Astrocyte (in vitro differentiated cells and primary cell): ENCODE measurements around the gene DNMT3B.

ENCODE experiments used
- EZH2 ChIP-seq: IDR thresholded peaks from 2 replicates; pipeline ENCODE4 v1.6.1; 2012; ENCODE audit warnings: mild to moderate bottlenecking, low read length, inconsistent platforms; ENCODE audit not compliant: insufficient read depth
- TF ChIP-seq, protein P1 (sequence below): IDR thresholded peaks from 2 replicates; pipeline ENCODE4 v1.5.1; 2011; ENCODE audit warnings: low read depth, mild to moderate bottlenecking, inconsistent platforms, low read length, moderate library complexity; ENCODE audit not compliant: insufficient read depth

DNA sequence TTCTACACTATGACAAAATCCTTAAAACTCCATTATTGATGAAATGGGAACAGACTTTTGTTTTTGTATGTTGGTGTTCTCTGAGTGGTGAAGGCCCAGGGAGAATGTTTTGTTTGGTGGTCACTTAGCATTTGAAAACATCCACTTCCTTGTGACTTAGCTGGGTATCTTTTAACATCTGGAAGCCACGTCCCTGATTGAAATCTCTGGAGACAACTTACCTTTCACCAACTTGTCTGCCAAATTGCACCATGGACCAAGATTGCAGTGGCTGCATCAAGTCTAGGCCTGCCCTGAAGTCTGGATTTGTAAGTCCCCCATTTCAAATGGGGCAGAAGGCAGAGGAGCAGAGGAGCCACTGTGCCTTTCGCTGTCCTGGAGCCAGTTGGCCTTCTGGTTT, 96.0 kb downstream of the DNMT3B start:
- TF ChIP-seq, protein P1, sequence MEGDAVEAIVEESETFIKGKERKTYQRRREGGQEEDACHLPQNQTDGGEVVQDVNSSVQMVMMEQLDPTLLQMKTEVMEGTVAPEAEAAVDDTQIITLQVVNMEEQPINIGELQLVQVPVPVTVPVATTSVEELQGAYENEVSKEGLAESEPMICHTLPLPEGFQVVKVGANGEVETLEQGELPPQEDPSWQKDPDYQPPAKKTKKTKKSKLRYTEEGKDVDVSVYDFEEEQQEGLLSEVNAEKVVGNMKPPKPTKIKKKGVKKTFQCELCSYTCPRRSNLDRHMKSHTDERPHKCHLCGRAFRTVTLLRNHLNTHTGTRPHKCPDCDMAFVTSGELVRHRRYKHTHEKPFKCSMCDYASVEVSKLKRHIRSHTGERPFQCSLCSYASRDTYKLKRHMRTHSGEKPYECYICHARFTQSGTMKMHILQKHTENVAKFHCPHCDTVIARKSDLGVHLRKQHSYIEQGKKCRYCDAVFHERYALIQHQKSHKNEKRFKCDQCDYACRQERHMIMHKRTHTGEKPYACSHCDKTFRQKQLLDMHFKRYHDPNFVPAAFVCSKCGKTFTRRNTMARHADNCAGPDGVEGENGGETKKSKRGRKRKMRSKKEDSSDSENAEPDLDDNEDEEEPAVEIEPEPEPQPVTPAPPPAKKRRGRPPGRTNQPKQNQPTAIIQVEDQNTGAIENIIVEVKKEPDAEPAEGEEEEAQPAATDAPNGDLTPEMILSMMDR = no peak
- TF ChIP-seq EZH2 = no peak
